GM18858 (cell line): ENCODE results near the gene ADSL.

ENCODE experiments used
- ATAC-seq: cut with Tn5 transposase; IDR thresholded peaks from one replicate; pipeline ENCODE4 v1.9.1; 2021; ENCODE audit not compliant: unreplicated experiment

The ADSL gene

GRCh38 chr22:40416267-40416570, 69.9 kb downstream of the ADSL start:
- no peak for ATAC-seq

- no peak for ATAC-seq
Observed at GRCh38 chr22:40416636-40417035, 70.3 kb downstream of the ADSL start.

- no peak for ATAC-seq
Observed at GRCh38 chr22:40417041-40417440, 70.7 kb downstream of the ADSL start.

GRCh38 chr22:40417881-40418280, 71.6 kb downstream of the ADSL start:
- ATAC-seq, result no peak

GRCh38 chr22:40418366-40419201, 72.3 kb downstream of the ADSL start:
- ATAC-seq, result no peak

- ATAC-seq, result no peak
Observed at GRCh38 chr22:40419718-40420117, 73.4 kb downstream of the ADSL start.

- ATAC-seq, result no peak
Observed at GRCh38 chr22:40420341-40421081, 74.2 kb downstream of the ADSL start.

- ATAC-seq, result no peak
Observed at GRCh38 chr22:40421082-40421350, 74.7 kb downstream of the ADSL start.

GRCh38 chr22:40421941-40422340, 75.6 kb downstream of the ADSL start:
- ATAC-seq, result no peak

- ATAC-seq, result no peak
Observed at GRCh38 chr22:40422558-40423309, 76.4 kb downstream of the ADSL start.

- ATAC-seq, result no peak
Observed at GRCh38 chr22:40423310-40423688, 77.0 kb downstream of the ADSL start.

- ATAC-seq, result no peak
Observed at GRCh38 chr22:40423882-40424640, 77.8 kb downstream of the ADSL start.

GRCh38 chr22:40425082-40425481, 78.8 kb downstream of the ADSL start:
- no peak for ATAC-seq

GRCh38 chr22:40426594-40427333, 80.5 kb downstream of the ADSL start:
- ATAC-seq, result no peak

GRCh38 chr22:40428796-40429195, 82.5 kb downstream of the ADSL start:
- no peak for ATAC-seq

- no peak for ATAC-seq
Observed at GRCh38 chr22:40429481-40429880, 83.2 kb downstream of the ADSL start.

GRCh38 chr22:40430991-40431390, 84.7 kb downstream of the ADSL start:
- no peak for ATAC-seq

GRCh38 chr22:40432157-40432556, 85.9 kb downstream of the ADSL start:
- no peak for ATAC-seq

GRCh38 chr22:40432625-40433024, 86.3 kb downstream of the ADSL start:
- no peak for ATAC-seq

- ATAC-seq, result no peak
Observed at GRCh38 chr22:40433416-40434090, 87.3 kb downstream of the ADSL start.
